DND-41 (cell line): ENCODE data around the gene PCNX2.

ENCODE experiments used
- ATAC-seq: fragments of 200-7000 bp; cut with Tn5 transposase; 3 replicates; pipeline ENCODE4 v1.9.1; 2021; ENCODE audit warnings: low read depth; ENCODE audit not compliant: insufficient read depth
- DNase-seq: peaks from one replicate; pipeline ENCODE4 v3.0.0-alpha.2; 2020
- H2AFZ ChIP-seq: 2 replicates; pipeline ENCODE4 v1.6.0; 2012; ENCODE audit warnings: low read depth, low read length
- H3K27ac ChIP-seq: 2 replicates; pipeline ENCODE4 v1.5.1; 2012; ENCODE audit warnings: low read length, inconsistent platforms
- H3K27me3 ChIP-seq: fragments of 200-600 bp; sonication (generic); 2 replicates; pipeline ENCODE4 v1.6.0; 2012; ENCODE audit warnings: low read length, mild to moderate bottlenecking, inconsistent platforms; ENCODE audit not compliant: insufficient read depth, poor library complexity
- H3K36me3 ChIP-seq: 2 replicates; pipeline ENCODE4 v1.5.1; 2012; ENCODE audit warnings: low read length, inconsistent platforms; ENCODE audit not compliant: insufficient read depth
- H3K4me1 ChIP-seq: 2 replicates; pipeline ENCODE4 v1.5.1; 2012; ENCODE audit warnings: mild to moderate bottlenecking, low read length; ENCODE audit not compliant: insufficient read depth
- H3K4me2 ChIP-seq: 2 replicates; pipeline ENCODE4 v1.6.0; 2012; ENCODE audit warnings: mild to moderate bottlenecking, moderate library complexity, low read length, inconsistent platforms; ENCODE audit not compliant: insufficient read depth
- H3K4me3 ChIP-seq, 2 experiments: fragments of 200-600 bp in 1 of 2; shearing (Covaris generic) in 1 of 2; 2 replicates each; pipeline ENCODE4 v1.5.1; 2012 to 2016; ENCODE audit warnings: inconsistent platforms in 2 of 2, low read length in 2 of 2, mild to moderate bottlenecking in 2 of 2, low read depth in 1 of 2, moderate library complexity in 1 of 2
- H3K79me2 ChIP-seq: 2 replicates; pipeline ENCODE4 v1.6.0; 2012; ENCODE audit warnings: low read length, inconsistent platforms; ENCODE audit not compliant: insufficient read depth
- H3K9ac ChIP-seq: 2 replicates; pipeline ENCODE4 v1.6.0; 2012; ENCODE audit warnings: low read depth, mild to moderate bottlenecking, inconsistent platforms, low read length, moderate library complexity
- H3K9me3 ChIP-seq: 2 replicates; pipeline ENCODE4 v1.5.1; 2012; ENCODE audit warnings: low read length, moderate library complexity, mild to moderate bottlenecking, inconsistent platforms; ENCODE audit not compliant: insufficient read depth, severe bottlenecking
- H4K20me1 ChIP-seq: 2 replicates; pipeline ENCODE4 v1.6.0; 2012; ENCODE audit warnings: low read length; ENCODE audit not compliant: insufficient read depth
- CTCF ChIP-seq: IDR thresholded peaks from 2 replicates; pipeline ENCODE4 v1.5.1; 2012; ENCODE audit warnings: borderline replicate concordance, low read length, moderate library complexity, mild to moderate bottlenecking; ENCODE audit not compliant: poor library complexity, severe bottlenecking; ENCODE audit errors: extremely low read depth
- EZH2 ChIP-seq: IDR thresholded peaks from 3 replicates; pipeline ENCODE4 v1.6.1; 2012; ENCODE audit warnings: borderline replicate concordance, low read depth, mild to moderate bottlenecking, moderate library complexity, low read length, inconsistent platforms; ENCODE audit not compliant: severe bottlenecking

PCNX2 gene

DNA sequence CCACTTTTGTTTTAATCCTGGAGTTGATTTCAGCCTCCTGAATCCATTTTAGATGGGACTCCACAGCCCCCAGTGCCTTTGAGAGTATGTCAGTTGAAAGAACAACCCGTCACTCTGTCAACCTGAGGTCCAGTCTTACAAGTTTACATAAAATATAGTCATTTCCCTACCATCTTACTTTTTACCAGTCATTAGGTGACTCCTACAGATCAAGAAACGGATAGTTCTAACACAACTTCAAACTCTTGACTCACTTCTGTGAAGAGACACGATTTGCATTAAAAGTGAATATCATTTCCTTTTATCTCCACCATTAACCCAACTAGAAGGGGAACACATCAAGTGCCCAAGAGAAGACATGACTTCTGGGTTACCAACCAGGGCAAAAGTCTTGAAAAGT, 198.0 kb downstream of the PCNX2 start:
- H2AFZ ChIP-seq, result no peak overlapping the region
- H3K9me3 ChIP-seq, result no peaks in the 10 kb centered on the region
- TF ChIP-seq CTCF (no peak), EZH2 (no peak)
- H3K36me3 ChIP-seq, result no peaks in the 10 kb centered on the region
- no peaks in the 10 kb centered on the region for H4K20me1 ChIP-seq
- H3K9ac ChIP-seq, result no peak overlapping the region
- H3K4me3 ChIP-seq, result no peak overlapping the region
- H3K27me3 ChIP-seq, result no peaks in the 10 kb centered on the region
- H3K79me2 ChIP-seq, result no peaks in the 10 kb centered on the region
- H3K27ac ChIP-seq, result no peak overlapping the region
- H3K4me2 ChIP-seq, result no peak overlapping the region
- no peak for DNase-seq
- ATAC-seq, result no peak
- H3K4me1 ChIP-seq, result no peaks in the 10 kb centered on the region

DNA sequence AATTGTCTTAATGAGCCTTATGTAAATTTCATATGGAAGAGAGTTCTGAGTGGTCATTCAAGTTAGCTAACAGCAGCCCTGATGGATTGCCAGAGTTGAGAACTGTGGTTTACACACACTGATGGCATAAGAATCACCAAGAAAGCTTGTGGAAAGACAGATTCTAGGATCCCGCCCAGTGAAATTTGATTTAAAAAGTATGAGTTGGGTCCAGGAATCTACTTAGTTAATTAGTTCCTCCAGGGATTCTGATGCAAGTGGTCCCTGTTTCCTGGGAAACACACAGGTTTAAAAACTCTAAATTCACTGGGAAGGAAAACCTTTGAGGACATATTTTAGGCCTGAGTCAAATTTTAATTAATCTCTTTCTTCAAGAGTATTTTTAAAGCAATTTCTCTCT, 200.8 kb downstream of the PCNX2 start:
- Histone ChIP-seq H3K27ac (no peak overlapping the region), H3K79me2 (no peaks in the 10 kb centered on the region), H4K20me1 (no peaks in the 10 kb centered on the region), H2AFZ (no peak overlapping the region), H3K9ac (no peak overlapping the region), H3K27me3 (no peaks in the 10 kb centered on the region), H3K36me3 (peaks cover 5% of the 10 kb centered on the region; the same call in 1 of the 2 replicates), H3K4me1 (no peaks in the 10 kb centered on the region), H3K9me3 (no peaks in the 10 kb centered on the region), H3K4me3 (no peak overlapping the region), H3K4me2 (no peak overlapping the region)
- DNase-seq (no peak), ATAC-seq (no peak)
- TF ChIP-seq CTCF (no peak), EZH2 (no peak)

GRCh38 chr1:233094269-233094668, 201.3 kb downstream of the PCNX2 start:
- ATAC-seq, result no peak
- Histone ChIP-seq H3K4me1 (no peaks in the 10 kb centered on the region), H3K4me2 (no peak overlapping the region), H3K36me3 (peaks cover 5% of the 10 kb centered on the region; the same call in 1 of the 2 replicates), H3K27ac (no peak overlapping the region), H3K4me3 (no peak overlapping the region), H2AFZ (no peak overlapping the region), H3K9ac (no peak overlapping the region), H3K9me3 (no peaks in the 10 kb centered on the region), H4K20me1 (no peaks in the 10 kb centered on the region), H3K27me3 (no peaks in the 10 kb centered on the region), H3K79me2 (no peaks in the 10 kb centered on the region)
- no peak for TF ChIP-seq EZH2
- TF ChIP-seq CTCF, result no peak
- no peak for DNase-seq
